Panc1 (cell line): ENCODE measurements around the gene PIAS1. TPM values are rescaled to one million over a fixed set of nuclear protein-coding genes. Genes with fewer than 3 reads are reported as not detected.

Source experiments
- ATAC-seq: fragments of 200-7000 bp; cut with Tn5 transposase; 2 replicates; pipeline ENCODE4 v1.9.1; 2020; ENCODE audit warnings: mild to moderate bottlenecking, moderate library complexity
- BruUV-seq: library from RNA; stranded (reverse); fragments of 400-500 nt; replicated peaks from 2 replicates; lab custom pipeline; 2021; lab: Mats Ljungman, UMichigan
- CTCF ChIA-PET: fragments of 300-600 bp; sonication (Branson Sonifier 250); formaldehyde crosslinking; loops from one replicate; lab custom pipeline; 2022; ENCODE audit warnings: antibody characterized with exemption; lab: Charles Lee
- POLR2A ChIA-PET: fragments of 300-600 bp; sonication (Branson Sonifier 250); formaldehyde crosslinking; loops from one replicate; lab custom pipeline; 2022; ENCODE audit warnings: antibody characterized with exemption; lab: Charles Lee
- DNase-seq: peaks from one replicate; pipeline ENCODE4 v3.0.0-alpha.2; 2010; ENCODE audit warnings: low read depth, low spot score
- H3K27ac ChIP-seq: 2 replicates; pipeline ENCODE4 v1.5.1; 2011; ENCODE audit warnings: mild to moderate bottlenecking, low read length, inconsistent platforms
- H3K27me3 ChIP-seq: fragments of 200-500 bp; sonication (Bioruptor generic); 2 replicates; pipeline ENCODE4 v1.6.0; 2014; ENCODE audit warnings: low read length, inconsistent platforms; ENCODE audit not compliant: control insufficient read depth, insufficient read depth
- H3K36me3 ChIP-seq: fragments of 200-500 bp; sonication (Bioruptor generic); 2 replicates; pipeline ENCODE4 v1.5.1; 2014; ENCODE audit warnings: inconsistent platforms, mild to moderate bottlenecking, low read length, moderate library complexity; ENCODE audit not compliant: control insufficient read depth, insufficient read depth
- H3K4me1 ChIP-seq: 2 replicates; pipeline ENCODE4 v1.5.1; 2011; ENCODE audit warnings: inconsistent platforms, mild to moderate bottlenecking, low read length, moderate library complexity; ENCODE audit not compliant: control insufficient read depth, insufficient read depth
- H3K4me3 ChIP-seq, 2 experiments: 2 replicates each; pipeline ENCODE4 v1.5.1; 2011 to 2012; ENCODE audit warnings: low read depth in 2 of 2, low read length in 2 of 2, mild to moderate bottlenecking in 2 of 2, inconsistent platforms in 1 of 2, moderate library complexity in 1 of 2
- H3K9me3 ChIP-seq: fragments of 200-500 bp; sonication (Bioruptor generic); 2 replicates; pipeline ENCODE4 v1.5.1; 2014; ENCODE audit warnings: low read depth, mild to moderate bottlenecking, inconsistent platforms, low read length, moderate library complexity; ENCODE audit not compliant: control insufficient read depth, insufficient read depth
- CTCF ChIP-seq: fragments of 450-650 bp; IDR thresholded peaks from 2 replicates; pipeline ENCODE4 v1.5.1; 2017; ENCODE audit warnings: mild to moderate bottlenecking
- POLR2AphosphoS5 ChIP-seq: IDR thresholded peaks from 2 replicates; pipeline ENCODE4 v1.6.1; 2012; ENCODE audit warnings: mild to moderate bottlenecking, low read depth, low read length, moderate library complexity
- SIN3A ChIP-seq: IDR thresholded peaks from 2 replicates; pipeline ENCODE4 v1.6.1; 2012; ENCODE audit warnings: low read depth, mild to moderate bottlenecking, low read length, moderate library complexity, borderline replicate concordance; ENCODE audit not compliant: insufficient read depth
- TCF7L2 ChIP-seq: IDR thresholded peaks from 2 replicates; pipeline ENCODE4 v1.6.1; 2011; ENCODE audit warnings: mild to moderate bottlenecking, low read depth, low read length, inconsistent platforms
- in situ Hi-C: cut with HindIII; loops from 2 replicates; pipeline ENCODE4 v1.10.0; 2016; ENCODE audit warnings: low sequenced_read_pairs, low pct_unique_long_range_greater_than_20kb
- intact Hi-C: fragments of 100-400 bp; cut with micrococcal nuclease; formaldehyde crosslinking; loops from one replicate; pipeline ENCODE4 v1.10.0; 2022; ENCODE audit not compliant: unreplicated experiment
- total RNA-seq: library from RNA; stranded (reverse); gene quantifications from one replicate; pipeline ENCODE4 v1.2.1, GENCODE V29; 2021; ENCODE audit not compliant: unreplicated experiment
- TF ChIP-seq, protein P1 (sequence below), 2 experiments: IDR thresholded peaks; 2 replicates each; pipeline ENCODE4 v1.6.1; 2011 to 2012; ENCODE audit warnings: low read depth in 2 of 2, control low read depth in 1 of 2, low read length in 1 of 2, mild to moderate bottlenecking in 1 of 2, moderate library complexity in 1 of 2; ENCODE audit not compliant: insufficient read depth in 1 of 2

Gene PIAS1
- total RNA-seq, 1 experiment from 2014 or later: 44.5 TPM

GRCh38 chr15:68207176-68207935, 153.2 kb downstream of the PIAS1 start:
- BruUV-seq: TSS peak; percentile 54
- CTCF ChIA-PET: no interaction called here
- no peak for DNase-seq

GRCh38 chr15:68208136-68208535, 154.0 kb downstream of the PIAS1 start:
- TF ChIP-seq POLR2AphosphoS5: no peak
- TF ChIP-seq SIN3A: no peak
- TF ChIP-seq TCF7L2: no peak
- TF ChIP-seq CTCF: no peak
- TF ChIP-seq, protein P1, sequence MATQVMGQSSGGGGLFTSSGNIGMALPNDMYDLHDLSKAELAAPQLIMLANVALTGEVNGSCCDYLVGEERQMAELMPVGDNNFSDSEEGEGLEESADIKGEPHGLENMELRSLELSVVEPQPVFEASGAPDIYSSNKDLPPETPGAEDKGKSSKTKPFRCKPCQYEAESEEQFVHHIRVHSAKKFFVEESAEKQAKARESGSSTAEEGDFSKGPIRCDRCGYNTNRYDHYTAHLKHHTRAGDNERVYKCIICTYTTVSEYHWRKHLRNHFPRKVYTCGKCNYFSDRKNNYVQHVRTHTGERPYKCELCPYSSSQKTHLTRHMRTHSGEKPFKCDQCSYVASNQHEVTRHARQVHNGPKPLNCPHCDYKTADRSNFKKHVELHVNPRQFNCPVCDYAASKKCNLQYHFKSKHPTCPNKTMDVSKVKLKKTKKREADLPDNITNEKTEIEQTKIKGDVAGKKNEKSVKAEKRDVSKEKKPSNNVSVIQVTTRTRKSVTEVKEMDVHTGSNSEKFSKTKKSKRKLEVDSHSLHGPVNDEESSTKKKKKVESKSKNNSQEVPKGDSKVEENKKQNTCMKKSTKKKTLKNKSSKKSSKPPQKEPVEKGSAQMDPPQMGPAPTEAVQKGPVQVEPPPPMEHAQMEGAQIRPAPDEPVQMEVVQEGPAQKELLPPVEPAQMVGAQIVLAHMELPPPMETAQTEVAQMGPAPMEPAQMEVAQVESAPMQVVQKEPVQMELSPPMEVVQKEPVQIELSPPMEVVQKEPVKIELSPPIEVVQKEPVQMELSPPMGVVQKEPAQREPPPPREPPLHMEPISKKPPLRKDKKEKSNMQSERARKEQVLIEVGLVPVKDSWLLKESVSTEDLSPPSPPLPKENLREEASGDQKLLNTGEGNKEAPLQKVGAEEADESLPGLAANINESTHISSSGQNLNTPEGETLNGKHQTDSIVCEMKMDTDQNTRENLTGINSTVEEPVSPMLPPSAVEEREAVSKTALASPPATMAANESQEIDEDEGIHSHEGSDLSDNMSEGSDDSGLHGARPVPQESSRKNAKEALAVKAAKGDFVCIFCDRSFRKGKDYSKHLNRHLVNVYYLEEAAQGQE (IDR thresholded peaks at IDR 0.05; ENCODE audit: insufficient read depth in 1 of 2, low read depth in 2 of 2, low read length in 1 of 2): no peak
- DNase-seq: no peak
- Histone ChIP-seq H3K9me3 (no peaks in the 10 kb centered on the region), H3K36me3 (no peaks in the 10 kb centered on the region), H3K4me3 (no peak overlapping the region), H3K27me3 (no peaks in the 10 kb centered on the region), H3K4me1 (peaks cover 11% of the 10 kb centered on the region), H3K27ac (no peak overlapping the region)
- ChIA-PET CTCF (no interaction called here), POLR2A (no interaction called here)
- no peak for ATAC-seq
- in situ Hi-C loops (no loop called here), intact Hi-C loops (no loop called here)
- BruUV-seq: no TSS peak

More at GRCh38 chr15:68207176-68207935, 153.2 kb downstream of the PIAS1 start:
- POLR2A ChIA-PET: no interaction called here
- ATAC-seq: no peak
- intact Hi-C loops (no loop called here), in situ Hi-C loops (no loop called here)
- no peak for TF ChIP-seq POLR2AphosphoS5
- Histone ChIP-seq H3K4me1 (peaks cover 11% of the 10 kb centered on the region), H3K27me3 (no peaks in the 10 kb centered on the region), H3K27ac (no peak overlapping the region), H3K4me3 (no peak overlapping the region), H3K36me3 (no peaks in the 10 kb centered on the region), H3K9me3 (no peaks in the 10 kb centered on the region)

- no TSS peak for BruUV-seq
- Histone ChIP-seq H3K4me3 (no peak overlapping the region), H3K36me3 (no peaks in the 10 kb centered on the region), H3K27me3 (no peaks in the 10 kb centered on the region), H3K9me3 (no peaks in the 10 kb centered on the region), H3K4me1 (peaks cover 11% of the 10 kb centered on the region), H3K27ac (no peak overlapping the region)
- DNase-seq: no peak
- TF ChIP-seq SIN3A (no peak), POLR2AphosphoS5 (no peak), TCF7L2 (no peak), CTCF (no peak)
- TF ChIP-seq, protein P1 (IDR thresholded peaks at IDR 0.05; ENCODE audit: insufficient read depth in 1 of 2, low read depth in 2 of 2, low read length in 1 of 2): no peak
- ChIA-PET POLR2A (no interaction called here), CTCF (no interaction called here)
- intact Hi-C loops: no loop called here
- no peak for ATAC-seq
- in situ Hi-C loops: no loop called here
Measured at GRCh38 chr15:68208636-68209240, 154.6 kb downstream of the PIAS1 start.
